Activated CD4-positive, CD25-positive, alpha-beta regulatory T cell treated with anti-CD3 and anti-CD28 coated beads, Interleukin-2, amount 50 U/mL, for 24 hours (primary cell): ENCODE data around the gene POLK.
"Not testable (repeated sequence)": the region's sequence is repeated elsewhere in the genome, so short reads cannot be mapped to it uniquely, and the experiment has no call there.

Experiments used
- ATAC-seq, 2 donors: fragments of 150-1000 bp; cut with Tn5 transposase; one replicate each; pipeline ENCODE4 v1.10.0; 2021; ENCODE audit warnings: mild to moderate bottlenecking in 1 of 2, moderate library complexity in 1 of 2

POLK gene

GRCh38 chr5:75511435-75512382, at the start of gene POLK, which contains the start of gene CERT1:
TSS of gene POLK (plus strand) at chr5:75511891.
TSS of gene CERT1 (minus strand) at chr5:75511629. CDS start at chr5:75511207, 422 bp downstream.
- peak; percentile 96 for ATAC-seq

- no peak for ATAC-seq
Observed at GRCh38 chr5:75463726-75464125, 48.0 kb upstream of the POLK start.

- ATAC-seq, result no peak
Observed at GRCh38 chr5:75465480-75465879, 46.2 kb upstream of the POLK start.

- no peak for ATAC-seq
Observed at GRCh38 chr5:75466006-75466716, 45.5 kb upstream of the POLK start.

GRCh38 chr5:75468593-75468992, 43.1 kb upstream of the POLK start:
- no peak for ATAC-seq

- ATAC-seq, result no peak
Observed at GRCh38 chr5:75469017-75469416, 42.7 kb upstream of the POLK start.

- no peak for ATAC-seq
Observed at GRCh38 chr5:75471193-75471592, 40.5 kb upstream of the POLK start.

- ATAC-seq, result no peak
Observed at GRCh38 chr5:75472973-75473372, 38.7 kb upstream of the POLK start.

GRCh38 chr5:75473463-75473862, 38.2 kb upstream of the POLK start:
- ATAC-seq, result no peak

- no peak for ATAC-seq
Observed at GRCh38 chr5:75475364-75475763, 36.3 kb upstream of the POLK start.

- ATAC-seq, result no peak
Observed at GRCh38 chr5:75481024-75481423, 30.7 kb upstream of the POLK start.

- no peak for ATAC-seq
Observed at GRCh38 chr5:75482482-75482881, 29.2 kb upstream of the POLK start.

- ATAC-seq, result no peak
Observed at GRCh38 chr5:75484605-75485004, 27.1 kb upstream of the POLK start.

GRCh38 chr5:75489847-75490246, 21.8 kb upstream of the POLK start:
- not testable (repeated sequence) for ATAC-seq

- ATAC-seq, result no peak
Observed at GRCh38 chr5:75491621-75492020, 20.1 kb upstream of the POLK start.

- ATAC-seq, result peak; percentile 63 to 69
Observed at GRCh38 chr5:75496026-75496425, 15.7 kb upstream of the POLK start.

GRCh38 chr5:75498208-75498777, 13.4 kb upstream of the POLK start:
- ATAC-seq, result no peak

- ATAC-seq, result not testable (repeated sequence)
Observed at GRCh38 chr5:75498875-75499274, 12.8 kb upstream of the POLK start.

- ATAC-seq, result not testable (repeated sequence)
Observed at GRCh38 chr5:75505112-75505511, 6.6 kb upstream of the POLK start.

GRCh38 chr5:75507841-75508240, 3.9 kb upstream of the POLK start:
- ATAC-seq, result no peak

GRCh38 chr5:75509546-75509945, 2.1 kb upstream of the POLK start:
- ATAC-seq, result no peak

GRCh38 chr5:75509956-75510355, 1.7 kb upstream of the POLK start:
- ATAC-seq, result no peak

- ATAC-seq, result no peak
Observed at GRCh38 chr5:75510417-75510835, 1.3 kb upstream of the POLK start.
